ENCODE measurements around the gene CD2.

The CD2 gene

GRCh38 chr1:116764466-116764898 lies 10.3 kb downstream of the CD2 start:
- DNase-seq (ENCODE audit: extremely low spot score), result no peak
- CTCF ChIA-PET, result interaction anchor here (0.8 to 4.4 kb wide), 22 partner anchors 7 to 250 kb away, joined by 3 to 40 read pairs (median 4); partner anchors contain the start of gene CD2
- POLR2A ChIA-PET, result interaction anchor here (2.1 kb wide), 1 partner anchor 26 kb away, joined by 7 read pairs; no protein-coding TSS in a partner anchor
- TF ChIP-seq CTCF (IDR thresholded peaks at IDR 0.05; ENCODE audit: control extremely low read depth, extremely low read depth, low read depth, missing control alignments), result no peak

GRCh38 chr1:116764906-116765862 lies 11.0 kb downstream of the CD2 start:
- no peak for DNase-seq (ENCODE audit: extremely low spot score)
- no peak for TF ChIP-seq CTCF (IDR thresholded peaks at IDR 0.05; ENCODE audit: control extremely low read depth, extremely low read depth, low read depth, missing control alignments)
- ChIA-PET POLR2A (interaction anchor here (2.1 kb wide), 1 partner anchor 27 kb away, joined by 7 read pairs; no protein-coding TSS in a partner anchor), CTCF (interaction anchor here (0.9 to 4.4 kb wide), 21 partner anchors 7 to 249 kb away, joined by 3 to 40 read pairs (median 5); partner anchors contain the start of gene CD2)

- TF ChIP-seq CTCF (IDR thresholded peaks at IDR 0.05; ENCODE audit: control extremely low read depth, extremely low read depth, low read depth, missing control alignments), result no peak
- ChIA-PET POLR2A (no interaction called here), CTCF (interaction anchor here (0.9 to 4.4 kb wide), 6 partner anchors 12 to 170 kb away, joined by 3 to 40 read pairs (median 6); partner anchors contain the start of gene CD2)
- DNase-seq (ENCODE audit: extremely low spot score), result no peak
Observed at GRCh38 chr1:116765962-116766361, 11.7 kb downstream of the CD2 start.

DNA sequence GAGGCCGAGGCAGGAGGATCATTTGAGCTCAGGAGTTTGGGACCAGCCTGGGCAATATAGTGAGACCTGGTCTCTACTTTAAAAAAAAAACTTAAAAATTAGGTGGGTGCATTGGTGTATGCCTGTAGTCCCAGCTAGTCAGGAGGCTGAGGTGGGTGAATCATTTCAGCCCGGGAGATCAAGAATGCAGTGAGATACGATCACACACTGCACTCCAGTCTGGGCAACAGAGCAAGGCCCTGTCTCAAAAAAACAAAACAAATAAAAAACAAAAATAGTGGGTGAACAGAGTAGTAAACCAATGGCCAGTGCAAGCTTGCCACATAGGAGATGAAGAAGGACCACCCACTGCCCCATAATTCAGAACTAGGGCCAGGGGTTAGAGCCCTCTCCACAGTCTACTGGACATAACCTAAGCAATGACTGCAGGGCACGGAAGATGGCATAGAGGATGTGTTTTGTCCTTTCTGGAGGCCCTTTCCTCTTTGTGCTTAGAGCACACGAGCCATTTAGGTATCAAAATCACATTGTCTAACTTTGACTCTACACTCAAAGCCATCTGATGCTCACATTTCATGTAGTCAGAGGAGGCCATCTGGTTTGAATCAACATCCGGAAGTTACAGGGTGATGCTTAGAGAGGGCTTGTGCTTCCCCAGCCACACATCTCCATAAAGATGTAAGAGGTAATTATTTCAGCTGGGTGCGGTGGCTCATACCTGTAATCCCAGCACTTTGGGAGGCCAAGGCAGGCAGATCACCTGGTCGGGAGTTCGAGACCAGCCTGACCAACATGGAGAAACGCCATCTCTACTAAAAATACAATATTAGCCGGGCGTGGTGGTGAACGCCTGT lies 12.6 kb downstream of the CD2 start:
- ChIA-PET CTCF (interaction anchor here (0.9 to 3.6 kb wide), 3 partner anchors 29 to 60 kb away, joined by 3 to 22 read pairs (median 6); no protein-coding TSS in a partner anchor), POLR2A (no interaction called here)
- no peak for TF ChIP-seq CTCF (IDR thresholded peaks at IDR 0.05; ENCODE audit: control extremely low read depth, extremely low read depth, low read depth, missing control alignments)
- no peak for DNase-seq (ENCODE audit: extremely low spot score)

DNA sequence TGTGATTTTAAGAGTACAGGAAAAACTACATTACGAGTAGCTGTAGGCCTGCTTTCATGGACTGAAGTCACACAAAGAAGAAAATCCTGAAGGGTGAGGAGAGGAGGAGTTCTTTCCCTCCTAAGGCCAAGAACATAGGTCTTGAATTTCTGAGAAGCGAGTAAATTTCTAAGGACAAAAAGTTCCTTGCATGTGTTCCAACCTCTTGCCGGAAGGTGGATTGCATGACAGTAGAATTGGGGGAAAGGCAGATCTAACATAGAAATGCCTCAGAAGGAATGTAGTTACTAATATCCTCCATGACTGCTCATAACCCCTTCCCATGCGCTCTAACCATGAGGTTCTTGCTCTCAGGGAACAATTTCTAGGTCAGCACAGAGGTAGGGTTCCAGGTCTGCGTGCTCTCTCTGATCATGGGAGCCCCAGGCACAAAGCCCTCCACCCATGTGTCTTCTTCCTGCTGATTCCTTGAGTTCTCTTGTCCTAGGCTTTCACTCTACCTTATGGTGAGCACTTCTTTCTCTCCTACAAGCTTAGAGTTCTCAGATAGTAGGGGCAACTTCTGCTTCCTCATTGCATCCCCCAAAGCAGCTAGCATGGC lies 13.7 kb downstream of the CD2 start:
- no peak for TF ChIP-seq CTCF (IDR thresholded peaks at IDR 0.05; ENCODE audit: control extremely low read depth, extremely low read depth, low read depth, missing control alignments)
- ChIA-PET CTCF (interaction anchor here (0.8 to 3.6 kb wide), 3 partner anchors 10 to 281 kb away, joined by 3 to 22 read pairs (median 5); no protein-coding TSS in a partner anchor), POLR2A (no interaction called here)
- DNase-seq (ENCODE audit: extremely low spot score), result no peak
